K562 (cell line): ENCODE results near the gene ANKRD10. TPM values are rescaled to one million over a fixed set of nuclear protein-coding genes. Genes with fewer than 3 reads are reported as not detected.
A peak's percentile ranks its signal among the peaks of the same experiment; 100 is the strongest.

Experiments
- C11orf30 ChIP-seq: fragments of 450-650 bp; IDR thresholded peaks from 2 replicates; pipeline ENCODE4 v1.6.1; 2016; ENCODE audit warnings: low read depth, mild to moderate bottlenecking
- CTBP1 ChIP-seq: fragments of 450-650 bp; IDR thresholded peaks from 2 replicates; pipeline ENCODE4 v1.6.1; 2016; ENCODE audit warnings: borderline replicate concordance
- EZH2 ChIP-seq: IDR thresholded peaks from 2 replicates; pipeline ENCODE4 v1.6.1; 2012; ENCODE audit warnings: low read depth, mild to moderate bottlenecking, inconsistent platforms, low read length, borderline replicate concordance
- GABPB1 ChIP-seq: sonication (generic); formaldehyde crosslinking; IDR thresholded peaks from 2 replicates; pipeline ENCODE4 v1.8.0; 2022; ENCODE audit warnings: mild to moderate bottlenecking, missing genetic modification reagents
- HIVEP1 ChIP-seq: fragments of 250-450 bp; sonication (Bioruptor Pico); IDR thresholded peaks from 2 replicates; pipeline ENCODE4 v1.4.0; 2020; ENCODE audit warnings: mild to moderate bottlenecking
- MECOM ChIP-seq: fragments of 250-450 bp; sonication (Bioruptor Pico); IDR thresholded peaks from 2 replicates; pipeline ENCODE4 v1.8.0; 2022; ENCODE audit warnings: inconsistent platforms
- MTA3 ChIP-seq: fragments of 450-650 bp; formaldehyde crosslinking; IDR thresholded peaks from 2 replicates; pipeline ENCODE4 v1.6.1; 2017; ENCODE audit warnings: mild to moderate bottlenecking, borderline replicate concordance
- NFRKB ChIP-seq: fragments of 450-650 bp; IDR thresholded peaks from 2 replicates; pipeline ENCODE4 v1.6.1; 2016; ENCODE audit warnings: low read depth
- PURB ChIP-seq: sonication (generic); formaldehyde crosslinking; IDR thresholded peaks from 2 replicates; pipeline ENCODE4 v1.9.0; 2021; ENCODE audit warnings: low read depth, mild to moderate bottlenecking, missing genetic modification reagents
- SP2 ChIP-seq: IDR thresholded peaks from 2 replicates; pipeline ENCODE4 v1.6.1; 2011; ENCODE audit warnings: mild to moderate bottlenecking, low read depth, low read length, moderate library complexity; ENCODE audit not compliant: poor library complexity, severe bottlenecking; ENCODE audit errors: extremely low read depth
- ZKSCAN1 ChIP-seq: fragments of 150-350 bp; IDR thresholded peaks from 2 replicates; pipeline ENCODE4 v1.6.1; 2016; ENCODE audit warnings: low read depth, low read length
- ZNF445 ChIP-seq: fragments of 250-450 bp; sonication (Bioruptor Pico); IDR thresholded peaks from 2 replicates; pipeline ENCODE4 v1.4.0; 2020; ENCODE audit warnings: low read depth, mild to moderate bottlenecking, moderate library complexity
- polyA plus RNA-seq, 8 experiments: library from polyadenylated mRNA; depleted of rRNA in 4 of 8; stranded (reverse) in 5 of 8; unstranded in 3 of 8; fragments of >200 nt; fragmentation: Nextera tagmentation in 2 of 8; fragmentation: Illumina TruSeq in 1 of 8; extraction: Ambion mirVana in 2 of 8; extraction: Trizol in 1 of 8; gene quantifications; 2 replicates each; pipeline versions ENCODE4 v1.2.1 to v1.2.3, GENCODE V29; 2011 to 2014; ENCODE audit warnings: inconsistent platforms in 1 of 8, missing spikeins in 1 of 8
- total RNA-seq, 7 experiments: library from RNA; depleted of rRNA in 6 of 7; stranded (reverse); fragments of >200 nt in 6 of 7; fragmentation: Illumina TruSeq in 2 of 7; extraction: Trizol in 2 of 7; gene quantifications; 2 replicates each; pipeline versions ENCODE4 v1.2.1 to v1.2.3, GENCODE V29; 2011 to 2021; ENCODE audit warnings: low replicate concordance in 1 of 7
- TF ChIP-seq, protein P1 (sequence below), 2 experiments: fragments of 450-650 bp in 1 of 2; sonication (generic) in 1 of 2; formaldehyde crosslinking in 1 of 2; IDR thresholded peaks; 2 replicates each; pipeline versions ENCODE4 v1.7.1 to v1.9.0; 2016 to 2022; ENCODE audit warnings: inconsistent platforms in 1 of 2, mild to moderate bottlenecking in 1 of 2, missing genetic modification reagents in 1 of 2
- TF ChIP-seq, protein P2 (sequence below): sonication (generic); formaldehyde crosslinking; IDR thresholded peaks from 2 replicates; pipeline ENCODE4 v1.8.0; 2022; ENCODE audit warnings: mild to moderate bottlenecking, missing genetic modification reagents
- TF ChIP-seq, protein P3 (sequence below): fragments of 250-450 bp; sonication (Bioruptor Pico); IDR thresholded peaks from 2 replicates; pipeline ENCODE4 v1.8.0; 2022; ENCODE audit warnings: inconsistent platforms, mild to moderate bottlenecking, moderate library complexity, borderline replicate concordance
- TF ChIP-seq, protein P4 (sequence below): fragments of 250-450 bp; sonication (Bioruptor Pico); IDR thresholded peaks from 2 replicates; pipeline ENCODE4 v1.6.1; 2021; ENCODE audit warnings: mild to moderate bottlenecking

The ANKRD10 gene
- total and polyA plus RNA-seq, 9 of the 15 experiments (the other 6 are each of a cell fraction or from before 2014, with no cell fraction given): 21.7 to 183 (median 45.0) TPM

DNA sequence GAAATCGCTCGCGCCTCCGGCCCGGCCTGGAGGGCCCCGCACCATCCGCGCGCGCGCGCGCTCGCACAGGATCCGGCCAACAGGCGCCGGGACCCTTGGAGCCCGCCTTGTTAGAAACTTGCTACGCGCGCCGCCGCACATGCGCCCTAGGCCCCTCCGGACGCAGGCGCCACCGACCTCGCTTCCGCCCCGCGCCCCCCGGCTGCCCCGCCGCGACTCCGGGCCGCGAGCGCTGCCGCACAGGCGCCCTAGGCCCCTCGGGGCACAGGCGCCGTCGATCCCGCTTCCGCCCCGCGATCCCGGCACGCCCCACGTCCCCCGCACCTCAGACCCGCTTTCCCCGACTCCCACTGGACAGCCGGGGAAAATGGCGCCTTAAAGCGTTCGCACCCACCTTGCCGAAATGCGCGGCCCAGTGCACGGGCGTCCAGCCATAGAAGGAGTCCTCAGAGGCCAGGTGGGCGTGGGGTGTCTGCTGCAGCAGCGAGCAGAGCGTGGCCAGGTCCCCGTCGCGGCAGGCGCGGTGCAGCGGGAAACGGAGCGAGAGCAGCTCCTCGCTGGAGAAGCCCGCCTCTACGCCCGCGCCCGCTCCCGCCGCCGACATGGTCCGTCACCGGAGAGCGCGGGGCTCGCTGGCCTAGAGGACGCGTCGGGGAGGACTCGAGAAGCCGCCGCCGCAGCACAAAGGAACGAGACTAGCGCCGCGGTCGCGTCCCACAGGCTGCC lies 375 bp downstream of the ANKRD10 start (continued):
- TF ChIP-seq CTBP1 (peak; percentile 76), C11orf30 (no peak), MECOM (CRISPR knock-in tag) (no peak), GABPB1 (CRISPR knock-in tag) (peak; percentile 25; the same call in 1 of the 2 replicates), NFRKB (peak; percentile 67; the same call in 1 of the 2 replicates), MTA3 (no peak; the same call in 1 of the 2 replicates), ZKSCAN1 (no peak), EZH2 (no peak), ZNF445 (CRISPR knock-in tag) (no peak), SP2 (no peak), PURB (no peak), HIVEP1 (CRISPR knock-in tag) (no peak)
- TF ChIP-seq, protein P1, sequence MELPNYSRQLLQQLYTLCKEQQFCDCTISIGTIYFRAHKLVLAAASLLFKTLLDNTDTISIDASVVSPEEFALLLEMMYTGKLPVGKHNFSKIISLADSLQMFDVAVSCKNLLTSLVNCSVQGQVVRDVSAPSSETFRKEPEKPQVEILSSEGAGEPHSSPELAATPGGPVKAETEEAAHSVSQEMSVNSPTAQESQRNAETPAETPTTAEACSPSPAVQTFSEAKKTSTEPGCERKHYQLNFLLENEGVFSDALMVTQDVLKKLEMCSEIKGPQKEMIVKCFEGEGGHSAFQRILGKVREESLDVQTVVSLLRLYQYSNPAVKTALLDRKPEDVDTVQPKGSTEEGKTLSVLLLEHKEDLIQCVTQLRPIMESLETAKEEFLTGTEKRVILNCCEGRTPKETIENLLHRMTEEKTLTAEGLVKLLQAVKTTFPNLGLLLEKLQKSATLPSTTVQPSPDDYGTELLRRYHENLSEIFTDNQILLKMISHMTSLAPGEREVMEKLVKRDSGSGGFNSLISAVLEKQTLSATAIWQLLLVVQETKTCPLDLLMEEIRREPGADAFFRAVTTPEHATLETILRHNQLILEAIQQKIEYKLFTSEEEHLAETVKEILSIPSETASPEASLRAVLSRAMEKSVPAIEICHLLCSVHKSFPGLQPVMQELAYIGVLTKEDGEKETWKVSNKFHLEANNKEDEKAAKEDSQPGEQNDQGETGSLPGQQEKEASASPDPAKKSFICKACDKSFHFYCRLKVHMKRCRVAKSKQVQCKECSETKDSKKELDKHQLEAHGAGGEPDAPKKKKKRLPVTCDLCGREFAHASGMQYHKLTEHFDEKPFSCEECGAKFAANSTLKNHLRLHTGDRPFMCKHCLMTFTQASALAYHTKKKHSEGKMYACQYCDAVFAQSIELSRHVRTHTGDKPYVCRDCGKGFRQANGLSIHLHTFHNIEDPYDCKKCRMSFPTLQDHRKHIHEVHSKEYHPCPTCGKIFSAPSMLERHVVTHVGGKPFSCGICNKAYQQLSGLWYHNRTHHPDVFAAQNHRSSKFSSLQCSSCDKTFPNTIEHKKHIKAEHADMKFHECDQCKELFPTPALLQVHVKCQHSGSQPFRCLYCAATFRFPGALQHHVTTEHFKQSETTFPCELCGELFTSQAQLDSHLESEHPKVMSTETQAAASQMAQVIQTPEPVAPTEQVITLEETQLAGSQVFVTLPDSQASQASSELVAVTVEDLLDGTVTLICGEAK (IDR thresholded peaks at IDR 0.05): peak; percentile 34; the same call in 1 of the 2 replicates
- TF ChIP-seq, protein P1 (CRISPR knock-in tag; IDR thresholded peaks at IDR 0.05): no peak
- TF ChIP-seq, protein P2, sequence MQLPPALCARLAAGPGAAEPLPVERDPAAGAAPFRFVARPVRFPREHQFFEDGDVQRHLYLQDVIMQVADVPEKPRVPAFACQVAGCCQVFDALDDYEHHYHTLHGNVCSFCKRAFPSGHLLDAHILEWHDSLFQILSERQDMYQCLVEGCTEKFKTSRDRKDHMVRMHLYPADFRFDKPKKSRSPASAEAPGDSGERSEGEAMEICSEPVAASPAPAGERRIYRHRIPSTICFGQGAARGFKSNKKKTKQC: no peak; the same call in 1 of the 2 replicates
- TF ChIP-seq, protein P3, sequence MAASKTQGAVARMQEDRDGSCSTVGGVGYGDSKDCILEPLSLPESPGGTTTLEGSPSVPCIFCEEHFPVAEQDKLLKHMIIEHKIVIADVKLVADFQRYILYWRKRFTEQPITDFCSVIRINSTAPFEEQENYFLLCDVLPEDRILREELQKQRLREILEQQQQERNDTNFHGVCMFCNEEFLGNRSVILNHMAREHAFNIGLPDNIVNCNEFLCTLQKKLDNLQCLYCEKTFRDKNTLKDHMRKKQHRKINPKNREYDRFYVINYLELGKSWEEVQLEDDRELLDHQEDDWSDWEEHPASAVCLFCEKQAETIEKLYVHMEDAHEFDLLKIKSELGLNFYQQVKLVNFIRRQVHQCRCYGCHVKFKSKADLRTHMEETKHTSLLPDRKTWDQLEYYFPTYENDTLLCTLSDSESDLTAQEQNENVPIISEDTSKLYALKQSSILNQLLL (CRISPR knock-in tag): no peak
- TF ChIP-seq, protein P4, sequence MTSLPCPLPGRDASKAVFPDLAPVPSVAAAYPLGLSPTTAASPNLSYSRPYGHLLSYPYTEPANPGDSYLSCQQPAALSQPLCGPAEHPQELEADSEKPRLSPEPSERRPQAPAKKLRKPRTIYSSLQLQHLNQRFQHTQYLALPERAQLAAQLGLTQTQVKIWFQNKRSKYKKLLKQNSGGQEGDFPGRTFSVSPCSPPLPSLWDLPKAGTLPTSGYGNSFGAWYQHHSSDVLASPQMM (CRISPR knock-in tag): no peak
